ENCODE data around the gene EXOG. TPM values are rescaled to one million over a fixed set of nuclear protein-coding genes. Genes with fewer than 3 reads are reported as not detected.

EXOG gene
- total and polyA plus RNA-seq, 10 of the 15 experiments (the other 5 are each of a cell fraction or from before 2014, with no cell fraction given): 7.8 to 20.9 (median 19.6) TPM

DNA sequence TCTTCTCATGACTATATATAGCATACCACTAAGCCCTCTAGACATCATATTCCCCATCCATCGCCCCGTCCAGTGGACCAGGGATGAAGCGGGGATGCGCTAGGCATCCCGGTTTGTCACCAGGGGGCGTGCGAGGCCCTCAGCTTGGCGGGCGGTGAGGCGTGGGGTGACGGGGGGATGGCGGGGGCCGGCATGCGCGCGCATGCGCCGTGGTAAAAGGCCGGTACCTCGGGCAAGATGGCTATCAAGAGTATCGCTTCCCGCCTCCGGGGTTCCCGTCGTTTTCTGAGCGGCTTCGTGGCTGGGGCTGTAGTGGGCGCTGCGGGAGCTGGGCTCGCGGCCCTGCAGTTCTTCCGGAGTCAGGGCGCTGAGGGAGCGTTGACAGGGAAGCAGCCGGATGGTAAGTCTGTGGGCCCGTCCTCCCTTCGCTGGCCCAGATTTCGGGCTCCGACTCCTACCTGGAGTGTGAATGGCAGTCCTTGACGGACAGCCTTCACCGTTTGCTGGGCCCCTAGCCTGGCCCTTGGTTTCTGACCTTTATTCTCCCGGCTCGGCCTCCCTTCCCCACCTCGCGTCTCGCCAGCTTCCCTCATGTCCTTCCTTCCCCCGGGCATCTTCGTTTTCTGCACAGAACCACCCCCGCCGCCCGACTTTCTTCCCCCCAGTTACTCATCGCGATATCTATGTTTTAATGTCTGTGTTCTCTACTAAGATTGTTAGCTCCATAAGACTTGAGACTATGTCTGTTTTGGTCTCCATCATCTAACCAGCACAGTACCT lies at the start of gene EXOG (continued):
- TF ChIP-seq ZBTB4 (CRISPR knock-in tag; IDR thresholded peaks at IDR 0.05) (no peak), EED (IDR thresholded peaks at IDR 0.05; ENCODE audit: low read depth) (peak; percentile 41; the same call in 1 of the 2 replicates), IKZF1 (conservative IDR thresholded peaks at IDR 0.05) (peak; percentile 81), POU2F2 (IDR thresholded peaks at IDR 0.05; ENCODE audit: borderline replicate concordance, low read depth, low read length) (0 out of 3 replicates have a peak, but pooled peaks have one; percentile 10), DPF2 (IDR thresholded peaks at IDR 0.05) (0 out of 2 replicates have a peak, but pooled peaks have one; percentile 53), RELB (IDR thresholded peaks at IDR 0.05; ENCODE audit: low read depth) (peak; percentile 56; the same call in 1 of the 2 replicates), NBN (IDR thresholded peaks at IDR 0.05) (peak; percentile 62; the same call in 1 of the 2 replicates), NR2F1 (conservative IDR thresholded peaks at IDR 0.05) (0 out of 2 replicates have a peak, but pooled peaks have one; percentile 34), HDGF (IDR thresholded peaks at IDR 0.05) (peak; percentile 26; the same call in 1 of the 2 replicates), TAF1 (IDR thresholded peaks at IDR 0.05; ENCODE audit: borderline replicate concordance, low read depth, low read length) (peak; percentile 75; the same call in 1 of the 2 replicates), RUNX3 (IDR thresholded peaks at IDR 0.05; ENCODE audit: low read length) (peak; percentile 15; the same call in 1 of the 2 replicates), ZNF687 (IDR thresholded peaks at IDR 0.05) (0 out of 2 replicates have a peak, but pooled peaks have one; percentile 57), EGR1 (IDR thresholded peaks at IDR 0.05; ENCODE audit: borderline replicate concordance in 1 of 2, low read depth in 2 of 2, low read length in 2 of 2) (peak in 1 of 2 experiments; percentile 57; a peak in 1 of 3 replicates), RB1 (IDR thresholded peaks at IDR 0.05; ENCODE audit: borderline replicate concordance) (peak; percentile 94; the same call in 1 of the 2 replicates), IKZF2 (IDR thresholded peaks at IDR 0.05) (peak; percentile 37 to 41; a peak in 2 of 4 replicates), BHLHE40 (IDR thresholded peaks at IDR 0.05; ENCODE audit: borderline replicate concordance in 1 of 2, low read depth in 2 of 2, low read length in 1 of 2) (no peak; a peak in 1 of 4 replicates), PAX8 (IDR thresholded peaks at IDR 0.05) (no peak)
- TF ChIP-seq, protein P1, sequence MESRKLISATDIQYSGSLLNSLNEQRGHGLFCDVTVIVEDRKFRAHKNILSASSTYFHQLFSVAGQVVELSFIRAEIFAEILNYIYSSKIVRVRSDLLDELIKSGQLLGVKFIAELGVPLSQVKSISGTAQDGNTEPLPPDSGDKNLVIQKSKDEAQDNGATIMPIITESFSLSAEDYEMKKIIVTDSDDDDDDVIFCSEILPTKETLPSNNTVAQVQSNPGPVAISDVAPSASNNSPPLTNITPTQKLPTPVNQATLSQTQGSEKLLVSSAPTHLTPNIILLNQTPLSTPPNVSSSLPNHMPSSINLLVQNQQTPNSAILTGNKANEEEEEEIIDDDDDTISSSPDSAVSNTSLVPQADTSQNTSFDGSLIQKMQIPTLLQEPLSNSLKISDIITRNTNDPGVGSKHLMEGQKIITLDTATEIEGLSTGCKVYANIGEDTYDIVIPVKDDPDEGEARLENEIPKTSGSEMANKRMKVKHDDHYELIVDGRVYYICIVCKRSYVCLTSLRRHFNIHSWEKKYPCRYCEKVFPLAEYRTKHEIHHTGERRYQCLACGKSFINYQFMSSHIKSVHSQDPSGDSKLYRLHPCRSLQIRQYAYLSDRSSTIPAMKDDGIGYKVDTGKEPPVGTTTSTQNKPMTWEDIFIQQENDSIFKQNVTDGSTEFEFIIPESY (IDR thresholded peaks at IDR 0.05): no peak
